ENCODE results near the gene IGF2BP2. TPM values are rescaled to one million over a fixed set of nuclear protein-coding genes. Genes with fewer than 3 reads are reported as not detected.

Gene IGF2BP2
- total and polyA plus RNA-seq, 2 of the 4 experiments (the other 2 are of a cell fraction), result 23.4 to 88.2 TPM

- peaks cover 32% of the 10 kb centered on the region for H3K4me1 ChIP-seq (ENCODE audit: control insufficient read depth, insufficient read depth, low read length)
- no peak for TF ChIP-seq ELK1 (IDR thresholded peaks at IDR 0.05; ENCODE audit: borderline replicate concordance, low read depth, low read length)
- no peak for TF ChIP-seq RFX5 (IDR thresholded peaks at IDR 0.05; ENCODE audit: low read depth, low read length)
- TF ChIP-seq MAFK (IDR thresholded peaks at IDR 0.05; ENCODE audit: low read depth, low read length), result no peak
- TF ChIP-seq FOS (IDR thresholded peaks at IDR 0.05; ENCODE audit: low read depth, low read length), result no peak
- TF ChIP-seq BHLHE40 (IDR thresholded peaks at IDR 0.05; ENCODE audit: low read depth, low read length), result no peak
- TF ChIP-seq POLR2A (IDR thresholded peaks at IDR 0.05; ENCODE audit: low read depth, low read length), result no peak
- TF ChIP-seq CHD1 (IDR thresholded peaks at IDR 0.05; ENCODE audit: low read depth, low read length), result no peak
- no peak for TF ChIP-seq MAZ (IDR thresholded peaks at IDR 0.05; ENCODE audit: borderline replicate concordance, low read depth, low read length)
- TF ChIP-seq CEBPB (IDR thresholded peaks at IDR 0.05; ENCODE audit: low read depth, low read length), result no peak
- TF ChIP-seq SMC3 (IDR thresholded peaks at IDR 0.05; ENCODE audit: low read depth, low read length), result no peak
- TF ChIP-seq NFE2L2 (IDR thresholded peaks at IDR 0.05; ENCODE audit: low read depth, low read length), result no peak
- TF ChIP-seq USF2 (IDR thresholded peaks at IDR 0.05; ENCODE audit: low read depth, low read length), result no peak
- no peak for TF ChIP-seq MXI1 (IDR thresholded peaks at IDR 0.05; ENCODE audit: borderline replicate concordance, low read depth, low read length)
- no peak overlapping the region for H2BK5ac ChIP-seq (ENCODE audit: low read depth, low read length, poor library complexity, severe bottlenecking)
- in situ Hi-C loops (cut with MboI; ENCODE audit: low sequenced_read_pairs), result no loop called here
- H3K9me1 ChIP-seq (ENCODE audit: insufficient read depth, low read length), result peaks cover 40% of the 10 kb centered on the region
- no TSS peak for BruUV-seq (replicated peaks)
- POLR2A ChIA-PET (ENCODE audit: unreplicated experiment), result no interaction called here
- H3K9me3 ChIP-seq (ENCODE audit: control insufficient read depth, insufficient read depth, low read length), result no peaks in the 10 kb centered on the region
- no peak overlapping the region for H3K4ac ChIP-seq (ENCODE audit: low read depth, low read length)
- H3K56ac ChIP-seq (ENCODE audit: extremely low read depth, insufficient read depth, low read length), result no peak overlapping the region
- H3K9ac ChIP-seq (ENCODE audit: low read depth, low read length), result no peak overlapping the region
- H3K79me1 ChIP-seq (ENCODE audit: low read depth in 1 of 2, low read length in 2 of 2), result peaks cover 27 to 79% of the 10 kb centered on the region in 2 experiments; a peak in 3 of 4 replicates
- H3K36me3 ChIP-seq (ENCODE audit: control insufficient read depth, insufficient read depth, low read length), result no peaks in the 10 kb centered on the region
- H4K8ac ChIP-seq (ENCODE audit: low read depth in 2 of 2, low read length in 2 of 2), result no peak overlapping the region
- H3K18ac ChIP-seq (ENCODE audit: low read depth, low read length), result no peak overlapping the region
- no peak overlapping the region for H2AK9ac ChIP-seq (replicated peaks; ENCODE audit: low read depth, low read length, poor library complexity)
- dilution Hi-C loops (cut with HindIII; ENCODE audit: low sequenced_read_pairs, unreplicated experiment), result no loop called here
- intact Hi-C loops (cut with micrococcal nuclease), result no loop called here
- no peak overlapping the region for H3K14ac ChIP-seq (replicated peaks; ENCODE audit: low read depth, low read length)
- ATAC-seq (ENCODE audit: low read depth) (no peak), DNase-seq (no peak)
- H3K4me2 ChIP-seq (ENCODE audit: low read depth, low read length), result no peak overlapping the region
- H4K5ac ChIP-seq (ENCODE audit: low read depth, low read length), result no peak overlapping the region
- H2AFZ ChIP-seq (replicated peaks; ENCODE audit: low read length, poor library complexity), result no peak overlapping the region
- WGBS, 2 experiments (ENCODE audit: extremely low coverage in 2 of 2, insufficient read length in 1 of 2), result no CpG with 5 or more reads among the region's 1 CpG
- no peaks in the 10 kb centered on the region for H3K27me3 ChIP-seq (ENCODE audit: control insufficient read depth, insufficient read depth, low read length)
- no peak overlapping the region for H3K23ac ChIP-seq (ENCODE audit: low read depth, low read length)
- no peak overlapping the region for H2BK20ac ChIP-seq (ENCODE audit: low read depth, low read length)
- H2AK5ac ChIP-seq (ENCODE audit: low read depth, low read length), result no peak overlapping the region
- H3K4me3 ChIP-seq (ENCODE audit: insufficient read depth, low read depth, low read length), result no peak overlapping the region
- no peak overlapping the region for H3K27ac ChIP-seq (ENCODE audit: insufficient read depth, low read length)
- H2BK120ac ChIP-seq (ENCODE audit: low read depth, low read length), result no peak overlapping the region
- CTCF ChIA-PET, result interaction anchor here (2.5 kb wide), 1 partner anchor 53 kb away, joined by 7 read pairs; no protein-coding TSS in a partner anchor
- H2BK15ac ChIP-seq (ENCODE audit: low read depth, low read length), result no peak overlapping the region
- no peak overlapping the region for H4K91ac ChIP-seq (ENCODE audit: insufficient read depth, low read depth, low read length)
- H4K20me1 ChIP-seq (ENCODE audit: insufficient read depth, low read length), result peaks cover 78% of the 10 kb centered on the region
These were observed 111.8 kb downstream of the IGF2BP2 start for GRCh38 chr3:185713015-185713414.
